Measurements from ENCODE around the gene GALNT2. TPM values are rescaled to one million over a fixed set of nuclear protein-coding genes. Genes with fewer than 3 reads are reported as not detected.

GALNT2 gene
- total and polyA plus RNA-seq, 4 donors: 47.5 to 182 (median 114) TPM

DNA sequence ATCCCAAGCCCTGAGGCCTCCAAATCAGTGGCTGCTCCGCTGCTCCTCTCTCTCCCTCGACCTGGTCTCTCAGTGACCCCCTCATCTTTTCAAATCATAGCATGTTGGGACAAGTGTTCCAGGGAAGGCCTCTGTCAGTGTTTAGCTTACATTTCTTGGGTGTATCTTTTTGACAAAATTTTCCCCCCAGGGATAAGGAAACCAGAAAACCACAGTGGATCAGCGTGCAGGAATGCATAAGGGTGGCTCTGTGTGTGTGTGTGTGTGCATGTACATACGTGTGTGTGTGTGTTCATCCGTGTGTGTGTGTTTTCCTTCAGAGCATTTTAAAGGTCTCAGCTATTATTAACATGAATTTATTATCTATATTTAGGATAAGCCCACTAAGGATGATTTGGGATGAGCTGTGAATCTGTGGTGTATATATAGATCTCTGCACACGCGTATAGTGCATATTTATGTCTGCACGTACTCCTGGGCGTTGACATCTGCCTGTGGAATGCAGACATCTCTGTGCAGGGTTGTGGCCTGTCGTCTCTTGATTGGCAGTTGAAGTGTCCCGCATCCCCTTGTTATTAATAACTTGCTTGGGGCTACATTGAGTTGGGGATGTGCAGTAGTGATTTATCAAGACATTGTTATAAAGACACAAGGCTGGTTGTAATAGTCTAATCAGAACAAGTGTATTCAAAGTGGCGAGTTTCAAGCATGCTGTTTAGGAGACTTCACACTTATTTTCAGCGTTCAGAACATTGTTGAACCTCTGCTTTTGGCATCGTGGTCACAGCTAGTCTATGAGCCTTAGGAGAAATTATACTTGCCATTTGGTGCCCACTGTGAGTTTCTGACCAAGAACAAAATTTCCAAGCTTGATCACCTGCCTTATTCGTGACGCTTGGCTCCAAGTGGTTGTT, 55.6 kb downstream of the GALNT2 start:
- Histone ChIP-seq H3K4me3 (ENCODE audit: low read depth in 1 of 3, low read length in 3 of 3) (no peak overlapping the region), H3K4me1 (ENCODE audit: control insufficient read depth in 4 of 4, insufficient read depth in 4 of 4, low read length in 3 of 4) (peaks cover 11 to 38% (median 26%) of the 10 kb centered on the region in 4 donors), H3K27ac (ENCODE audit: low read depth in 1 of 2, low read length in 2 of 2) (peak overlapping the region; percentile 38 to 64), H3K27me3 (ENCODE audit: control insufficient read depth in 4 of 4, insufficient read depth in 4 of 4, low read length in 3 of 4) (no peaks in the 10 kb centered on the region), H3K9ac (ENCODE audit: low read depth in 1 of 2, low read length in 2 of 2) (no peak overlapping the region), H3K36me3 (ENCODE audit: control insufficient read depth in 4 of 4, insufficient read depth in 3 of 4, low read depth in 1 of 4, low read length in 3 of 4) (peaks cover 0 to 3% (median under 1%) of the 10 kb centered on the region in 4 donors), H3K9me3 (ENCODE audit: control insufficient read depth in 4 of 4, low read length in 3 of 4) (no peaks in the 10 kb centered on the region)
- WGBS: 92% methylated on average over 16 of the region's 16 CpGs
- TF ChIP-seq JUND (IDR thresholded peaks at IDR 0.05) (no peak), HNF4A (conservative IDR thresholded peaks at IDR 0.05) (no peak), HNF4G (IDR thresholded peaks at IDR 0.05) (no peak), RAD21 (IDR thresholded peaks at IDR 0.05) (no peak), SP1 (IDR thresholded peaks at IDR 0.05) (no peak), YY1 (IDR thresholded peaks at IDR 0.05) (no peak), GABPA (IDR thresholded peaks at IDR 0.05 in 1 of 2, conservative IDR thresholded peaks at IDR 0.05 in 1 of 2) (no peak), FOXA2 (IDR thresholded peaks at IDR 0.05) (no peak), RXRA (IDR thresholded peaks at IDR 0.05) (no peak)
- TF ChIP-seq, protein P1, sequence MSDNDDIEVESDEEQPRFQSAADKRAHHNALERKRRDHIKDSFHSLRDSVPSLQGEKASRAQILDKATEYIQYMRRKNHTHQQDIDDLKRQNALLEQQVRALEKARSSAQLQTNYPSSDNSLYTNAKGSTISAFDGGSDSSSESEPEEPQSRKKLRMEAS (IDR thresholded peaks at IDR 0.05): no peak
- TF ChIP-seq, protein P2, sequence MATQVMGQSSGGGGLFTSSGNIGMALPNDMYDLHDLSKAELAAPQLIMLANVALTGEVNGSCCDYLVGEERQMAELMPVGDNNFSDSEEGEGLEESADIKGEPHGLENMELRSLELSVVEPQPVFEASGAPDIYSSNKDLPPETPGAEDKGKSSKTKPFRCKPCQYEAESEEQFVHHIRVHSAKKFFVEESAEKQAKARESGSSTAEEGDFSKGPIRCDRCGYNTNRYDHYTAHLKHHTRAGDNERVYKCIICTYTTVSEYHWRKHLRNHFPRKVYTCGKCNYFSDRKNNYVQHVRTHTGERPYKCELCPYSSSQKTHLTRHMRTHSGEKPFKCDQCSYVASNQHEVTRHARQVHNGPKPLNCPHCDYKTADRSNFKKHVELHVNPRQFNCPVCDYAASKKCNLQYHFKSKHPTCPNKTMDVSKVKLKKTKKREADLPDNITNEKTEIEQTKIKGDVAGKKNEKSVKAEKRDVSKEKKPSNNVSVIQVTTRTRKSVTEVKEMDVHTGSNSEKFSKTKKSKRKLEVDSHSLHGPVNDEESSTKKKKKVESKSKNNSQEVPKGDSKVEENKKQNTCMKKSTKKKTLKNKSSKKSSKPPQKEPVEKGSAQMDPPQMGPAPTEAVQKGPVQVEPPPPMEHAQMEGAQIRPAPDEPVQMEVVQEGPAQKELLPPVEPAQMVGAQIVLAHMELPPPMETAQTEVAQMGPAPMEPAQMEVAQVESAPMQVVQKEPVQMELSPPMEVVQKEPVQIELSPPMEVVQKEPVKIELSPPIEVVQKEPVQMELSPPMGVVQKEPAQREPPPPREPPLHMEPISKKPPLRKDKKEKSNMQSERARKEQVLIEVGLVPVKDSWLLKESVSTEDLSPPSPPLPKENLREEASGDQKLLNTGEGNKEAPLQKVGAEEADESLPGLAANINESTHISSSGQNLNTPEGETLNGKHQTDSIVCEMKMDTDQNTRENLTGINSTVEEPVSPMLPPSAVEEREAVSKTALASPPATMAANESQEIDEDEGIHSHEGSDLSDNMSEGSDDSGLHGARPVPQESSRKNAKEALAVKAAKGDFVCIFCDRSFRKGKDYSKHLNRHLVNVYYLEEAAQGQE (IDR thresholded peaks at IDR 0.05): no peak
- no peak for DNase-seq (ENCODE audit: low spot score)

DNA sequence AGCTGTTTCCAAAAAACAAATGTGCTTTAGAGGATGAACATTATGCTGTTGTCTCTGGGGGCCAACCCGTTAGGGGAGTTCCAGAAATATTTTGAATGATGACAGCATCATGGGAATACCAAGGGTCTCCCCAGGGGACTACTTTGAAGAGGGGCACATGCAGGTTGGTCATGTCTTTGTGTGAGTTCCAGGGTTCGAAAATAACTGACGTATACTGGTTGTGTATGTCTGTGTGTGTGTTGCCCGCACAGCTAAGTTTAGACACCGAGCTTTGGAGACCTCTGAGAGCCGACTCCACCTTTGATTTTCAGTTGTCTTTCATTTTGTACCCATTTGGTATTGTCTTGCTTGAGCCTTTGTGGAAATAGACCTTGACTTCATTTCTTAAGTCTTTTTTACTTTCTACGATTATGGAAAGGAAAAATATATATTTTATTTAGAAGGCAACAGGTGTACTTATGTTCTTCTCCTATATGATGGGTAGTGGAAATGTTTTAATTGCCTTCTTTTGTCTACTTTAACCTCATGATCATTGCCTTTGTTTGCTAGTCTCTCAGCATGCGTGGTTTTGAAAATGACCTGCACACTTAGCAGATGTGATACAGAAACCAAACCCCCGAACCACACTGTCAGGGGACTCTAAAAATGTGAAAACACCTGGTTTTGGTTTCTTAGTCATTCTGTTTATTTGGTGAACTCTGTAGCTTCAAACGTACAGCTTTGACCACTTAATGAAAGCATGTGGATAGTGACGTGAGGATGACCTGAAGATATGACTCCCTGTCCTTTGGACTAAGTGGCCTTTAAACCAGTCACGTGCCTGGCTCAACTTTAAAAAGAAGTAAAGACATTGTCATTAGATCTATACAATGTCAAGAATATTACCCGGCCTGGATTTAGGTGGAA, 56.5 kb downstream of the GALNT2 start:
- H3K9ac ChIP-seq (ENCODE audit: low read depth in 1 of 2, low read length in 2 of 2): no peak overlapping the region
- H3K9me3 ChIP-seq (ENCODE audit: control insufficient read depth in 4 of 4, low read length in 3 of 4): no peaks in the 10 kb centered on the region
- peak overlapping the region; percentile 38 to 64 for H3K27ac ChIP-seq (ENCODE audit: low read depth in 1 of 2, low read length in 2 of 2)
- peaks cover 11 to 38% (median 26%) of the 10 kb centered on the region in 4 donors for H3K4me1 ChIP-seq (ENCODE audit: control insufficient read depth in 4 of 4, insufficient read depth in 4 of 4, low read length in 3 of 4)
- WGBS: 71% methylated on average over 13 of the region's 13 CpGs
- no peak overlapping the region for H3K4me3 ChIP-seq (ENCODE audit: low read depth in 1 of 3, low read length in 3 of 3)
- no peak for DNase-seq (ENCODE audit: low spot score)
- no peaks in the 10 kb centered on the region for H3K27me3 ChIP-seq (ENCODE audit: control insufficient read depth in 4 of 4, insufficient read depth in 4 of 4, low read length in 3 of 4)
- H3K36me3 ChIP-seq (ENCODE audit: control insufficient read depth in 4 of 4, insufficient read depth in 3 of 4, low read depth in 1 of 4, low read length in 3 of 4): peaks cover 0 to 1% (median 0%) of the 10 kb centered on the region in 4 donors
- TF ChIP-seq, protein P3, sequence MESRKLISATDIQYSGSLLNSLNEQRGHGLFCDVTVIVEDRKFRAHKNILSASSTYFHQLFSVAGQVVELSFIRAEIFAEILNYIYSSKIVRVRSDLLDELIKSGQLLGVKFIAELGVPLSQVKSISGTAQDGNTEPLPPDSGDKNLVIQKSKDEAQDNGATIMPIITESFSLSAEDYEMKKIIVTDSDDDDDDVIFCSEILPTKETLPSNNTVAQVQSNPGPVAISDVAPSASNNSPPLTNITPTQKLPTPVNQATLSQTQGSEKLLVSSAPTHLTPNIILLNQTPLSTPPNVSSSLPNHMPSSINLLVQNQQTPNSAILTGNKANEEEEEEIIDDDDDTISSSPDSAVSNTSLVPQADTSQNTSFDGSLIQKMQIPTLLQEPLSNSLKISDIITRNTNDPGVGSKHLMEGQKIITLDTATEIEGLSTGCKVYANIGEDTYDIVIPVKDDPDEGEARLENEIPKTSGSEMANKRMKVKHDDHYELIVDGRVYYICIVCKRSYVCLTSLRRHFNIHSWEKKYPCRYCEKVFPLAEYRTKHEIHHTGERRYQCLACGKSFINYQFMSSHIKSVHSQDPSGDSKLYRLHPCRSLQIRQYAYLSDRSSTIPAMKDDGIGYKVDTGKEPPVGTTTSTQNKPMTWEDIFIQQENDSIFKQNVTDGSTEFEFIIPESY (IDR thresholded peaks at IDR 0.05): no peak
- TF ChIP-seq, protein P2 (IDR thresholded peaks at IDR 0.05): no peak
- TF ChIP-seq HNF4A (conservative IDR thresholded peaks at IDR 0.05) (peak; percentile 77 to 84), YY1 (IDR thresholded peaks at IDR 0.05) (peak; percentile 33), RAD21 (IDR thresholded peaks at IDR 0.05) (no peak), GABPA (IDR thresholded peaks at IDR 0.05 in 1 of 2, conservative IDR thresholded peaks at IDR 0.05 in 1 of 2) (no peak), RXRA (IDR thresholded peaks at IDR 0.05) (peak; percentile 59 to 81), JUND (IDR thresholded peaks at IDR 0.05) (peak in 1 of 2 donors; percentile 40), FOXA2 (IDR thresholded peaks at IDR 0.05) (no peak), NR2F2 (IDR thresholded peaks at IDR 0.05) (no peak), HNF4G (IDR thresholded peaks at IDR 0.05) (no peak), TAF1 (conservative IDR thresholded peaks at IDR 0.05) (no peak), SP1 (IDR thresholded peaks at IDR 0.05) (peak; percentile 18)
- TF ChIP-seq, protein P4, sequence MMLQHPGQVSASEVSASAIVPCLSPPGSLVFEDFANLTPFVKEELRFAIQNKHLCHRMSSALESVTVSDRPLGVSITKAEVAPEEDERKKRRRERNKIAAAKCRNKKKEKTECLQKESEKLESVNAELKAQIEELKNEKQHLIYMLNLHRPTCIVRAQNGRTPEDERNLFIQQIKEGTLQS (IDR thresholded peaks at IDR 0.05): no peak
- TF ChIP-seq, protein P1 (IDR thresholded peaks at IDR 0.05): peak; percentile 61
